Stimulated activated CD4-positive, alpha-beta T cell treated with anti-CD3 and anti-CD28 coated beads, Interleukin-4, amount 100 ng/mL, for 4 hours (primary cell): ENCODE data around the gene FBXO8.
"Not testable (repeated sequence)": the region's sequence is repeated elsewhere in the genome, so short reads cannot be mapped to it uniquely, and the experiment has no call there.

Experiments used
- DNase-seq, 2 experiments: peaks; one replicate each; pipeline ENCODE4 v3.0.0-alpha.2; 2020

The FBXO8 gene, protein sequence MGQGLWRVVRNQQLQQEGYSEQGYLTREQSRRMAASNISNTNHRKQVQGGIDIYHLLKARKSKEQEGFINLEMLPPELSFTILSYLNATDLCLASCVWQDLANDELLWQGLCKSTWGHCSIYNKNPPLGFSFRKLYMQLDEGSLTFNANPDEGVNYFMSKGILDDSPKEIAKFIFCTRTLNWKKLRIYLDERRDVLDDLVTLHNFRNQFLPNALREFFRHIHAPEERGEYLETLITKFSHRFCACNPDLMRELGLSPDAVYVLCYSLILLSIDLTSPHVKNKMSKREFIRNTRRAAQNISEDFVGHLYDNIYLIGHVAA

DNA sequence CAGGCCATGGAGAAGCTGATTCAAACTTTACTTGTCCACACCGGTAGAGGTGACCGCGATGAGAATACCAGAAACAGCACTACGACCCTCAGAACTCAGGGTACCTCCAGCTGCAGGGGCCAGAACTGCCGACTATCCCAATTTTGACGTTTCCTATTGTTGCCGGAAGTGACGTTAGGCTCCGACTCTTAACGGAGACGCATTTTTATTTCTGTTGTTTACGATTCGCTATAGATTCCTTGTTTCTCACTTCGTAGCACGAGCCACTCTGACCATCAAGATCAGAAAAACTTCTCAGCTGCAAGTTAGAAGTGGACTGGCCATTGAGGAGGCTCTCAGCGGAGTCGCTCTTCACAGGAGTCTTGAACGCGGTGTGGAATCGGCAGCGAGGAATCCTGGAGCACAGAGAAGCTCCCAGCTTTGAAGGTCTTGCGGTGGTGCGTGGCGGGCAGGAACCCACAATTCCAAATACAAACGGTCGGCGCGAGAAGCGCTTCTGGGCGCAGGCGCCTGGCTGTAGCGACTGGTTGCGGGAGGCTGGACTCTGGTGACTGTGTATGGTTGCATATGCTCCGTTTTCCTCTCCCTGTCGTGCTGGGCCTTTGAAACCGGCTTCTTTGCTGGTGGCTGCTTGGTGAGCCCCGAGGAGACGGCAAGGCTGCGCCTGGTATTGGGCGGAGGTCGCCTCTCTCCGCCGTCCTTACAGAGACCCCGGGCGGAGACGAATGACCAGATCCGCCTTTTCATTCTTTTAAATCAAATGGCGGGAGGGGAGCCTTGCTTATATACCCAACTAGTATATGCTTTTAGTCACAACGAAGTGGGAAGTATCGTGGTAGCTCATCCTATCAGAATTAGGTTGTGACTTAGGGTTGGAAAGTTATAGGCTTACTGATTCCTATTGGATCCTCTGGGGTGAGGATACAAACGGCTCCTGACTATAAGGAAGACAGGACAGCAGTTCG, at the start of gene FBXO8, which contains the start of gene CEP44:
FBXO8 (minus strand) TSS at position 161 of the 965 bp plus-strand sequence. CDS start 20,575 bp downstream, outside the sequence.
CEP44 (plus strand) TSS at position 405 of the 965 bp plus-strand sequence. CDS start 15,211 bp downstream, outside the sequence.
- peak; percentile 51 to 53 for DNase-seq

DNA sequence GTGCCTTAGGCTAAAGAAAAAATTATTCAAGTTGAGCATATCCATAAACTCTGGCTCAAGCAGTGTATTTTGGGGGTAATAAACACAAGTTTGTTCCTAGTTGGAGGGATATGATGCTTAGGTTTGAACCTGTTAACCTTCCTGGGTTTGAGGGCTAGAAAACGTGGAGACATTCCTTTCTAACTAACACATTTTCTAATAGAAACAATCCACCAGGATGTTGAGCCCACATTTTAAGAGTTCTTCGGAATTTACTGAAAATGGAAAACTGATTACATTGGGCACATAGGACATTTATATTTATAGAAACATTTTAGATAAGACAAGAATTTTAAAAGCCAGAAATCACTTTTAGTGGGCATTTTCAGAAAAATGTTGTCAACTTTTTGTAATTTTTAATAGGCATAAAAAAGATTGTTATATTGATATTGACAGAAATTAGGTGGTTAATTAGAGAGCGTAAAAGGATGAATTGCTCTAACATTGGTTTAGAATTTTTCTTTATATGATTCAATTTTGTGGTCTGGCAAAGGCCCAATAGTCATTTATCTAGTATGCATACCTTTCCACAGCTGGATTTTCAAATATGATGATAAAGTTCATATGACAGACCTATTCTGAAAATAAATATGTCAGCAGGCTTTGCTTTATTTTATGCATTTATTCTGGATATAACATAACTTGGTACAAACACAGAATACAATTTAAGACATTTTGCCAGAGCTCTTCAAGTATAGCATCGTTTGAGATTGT, 49.5 kb upstream of the FBXO8 start:
- no peak for DNase-seq

- DNase-seq, result no peak
Observed at GRCh38 chr4:174324725-174325124, 41.3 kb upstream of the FBXO8 start.

DNA sequence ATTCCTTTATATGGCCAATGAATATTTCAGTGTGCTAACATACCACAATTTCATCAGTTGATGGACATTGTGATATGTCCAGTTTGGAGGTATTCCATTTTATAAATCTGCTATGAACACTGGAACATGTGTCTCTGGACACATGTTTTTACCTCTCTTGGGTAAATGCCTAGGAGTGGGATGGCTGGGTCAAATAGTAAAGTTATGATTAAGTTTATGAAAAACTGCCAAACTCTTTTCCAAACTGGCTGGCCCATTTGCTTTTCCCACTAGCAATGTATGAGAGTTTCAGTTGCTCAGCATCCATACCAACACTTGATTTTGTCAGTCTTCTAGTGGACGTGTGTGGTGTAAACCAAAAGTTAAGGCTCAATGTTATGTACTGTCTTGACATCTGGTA, 40.8 kb upstream of the FBXO8 start:
- DNase-seq, result no peak

DNA sequence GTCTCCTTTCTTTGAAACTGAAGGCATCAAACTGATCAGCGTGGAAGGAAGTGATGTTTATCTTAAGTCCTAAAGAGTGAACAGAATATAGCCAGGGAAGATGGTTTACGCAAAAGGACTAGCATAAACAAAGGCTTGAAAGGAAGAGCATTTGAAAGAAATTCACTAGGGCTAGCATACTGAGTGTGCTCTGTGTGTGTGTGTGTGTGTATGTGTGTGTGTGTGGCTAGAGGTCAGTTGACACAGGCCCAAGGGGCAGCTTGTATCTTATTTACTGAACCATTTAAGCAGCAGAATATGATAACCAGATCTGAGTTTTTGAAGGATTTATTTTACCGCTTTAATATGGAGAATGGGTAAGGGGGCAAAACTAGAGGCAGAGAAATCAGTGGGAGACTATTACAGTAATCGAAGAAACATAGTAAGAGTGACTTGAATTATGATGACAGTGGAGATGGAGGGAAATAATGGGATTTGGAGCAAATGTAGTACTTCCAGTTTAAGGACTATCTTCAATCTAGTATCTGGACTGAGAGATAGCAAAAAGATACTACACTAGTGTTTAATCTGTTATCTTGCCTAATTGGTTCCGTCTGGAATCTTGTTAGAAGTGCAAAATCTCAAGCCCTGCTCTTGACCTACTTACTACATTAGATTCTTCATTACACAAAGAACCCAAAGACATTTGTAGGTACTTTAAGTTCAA, 37.2 kb upstream of the FBXO8 start:
- no peak for DNase-seq

DNA sequence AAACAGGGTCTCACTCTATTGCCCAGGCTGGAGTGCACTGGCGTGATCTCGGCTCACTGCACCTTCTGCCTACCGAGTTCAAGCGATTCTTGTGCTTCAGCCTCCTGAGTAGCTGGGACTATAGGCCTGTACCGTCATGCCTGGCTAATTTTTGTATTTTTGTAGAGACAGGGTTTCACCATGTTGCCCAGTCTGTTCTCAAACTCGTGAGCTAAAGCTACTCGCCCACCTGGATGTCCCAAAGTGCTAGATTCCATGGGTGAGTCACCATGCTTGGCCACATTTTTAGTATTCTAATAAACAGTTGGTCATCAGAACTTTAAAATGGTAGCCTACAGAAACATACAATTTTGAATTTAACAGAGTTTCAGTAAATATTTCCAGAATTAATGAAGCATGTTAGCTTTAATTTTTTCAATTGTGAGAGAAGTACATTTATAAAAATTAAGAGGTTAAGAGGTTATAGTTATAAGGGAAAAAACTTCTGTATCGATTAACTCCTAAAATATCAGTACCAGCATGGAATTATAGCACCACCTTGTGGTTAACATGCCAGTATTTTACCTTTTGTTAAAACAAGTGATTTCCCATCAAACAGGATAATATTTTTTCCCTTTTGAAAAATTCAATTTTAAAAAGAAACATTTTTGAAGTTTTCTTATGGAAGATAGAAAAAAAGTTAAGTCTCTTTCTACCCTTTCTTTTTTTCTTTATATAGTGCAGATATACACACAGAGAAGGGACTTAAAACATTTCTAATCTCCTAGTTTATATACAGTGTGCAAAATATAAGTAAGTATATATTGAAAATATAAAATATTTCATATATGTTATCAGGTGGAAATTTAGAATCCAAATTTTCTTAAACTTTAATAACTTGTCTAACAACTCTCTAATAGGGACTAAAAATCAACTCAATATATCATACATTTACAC, 35.6 kb upstream of the FBXO8 start:
- no peak for DNase-seq

DNA sequence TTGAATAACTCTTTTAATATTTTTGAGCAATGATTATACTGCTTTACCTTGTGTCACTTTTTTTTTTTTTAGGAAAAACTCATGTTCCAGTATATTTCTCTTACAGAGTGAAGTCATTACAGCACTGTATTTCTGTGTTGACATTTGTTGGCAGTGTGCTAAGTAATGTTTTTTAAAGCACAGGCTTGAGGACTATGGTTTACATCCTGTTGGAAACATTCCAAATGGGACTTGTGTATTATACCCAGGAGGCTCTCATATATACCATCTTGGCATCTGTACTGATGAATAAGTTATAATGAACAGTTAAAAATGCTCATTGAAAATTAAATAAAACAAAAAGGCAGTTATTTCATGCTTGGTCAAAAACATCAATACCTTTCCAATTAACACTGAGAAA, 34.1 kb upstream of the FBXO8 start:
- DNase-seq, result no peak

DNA sequence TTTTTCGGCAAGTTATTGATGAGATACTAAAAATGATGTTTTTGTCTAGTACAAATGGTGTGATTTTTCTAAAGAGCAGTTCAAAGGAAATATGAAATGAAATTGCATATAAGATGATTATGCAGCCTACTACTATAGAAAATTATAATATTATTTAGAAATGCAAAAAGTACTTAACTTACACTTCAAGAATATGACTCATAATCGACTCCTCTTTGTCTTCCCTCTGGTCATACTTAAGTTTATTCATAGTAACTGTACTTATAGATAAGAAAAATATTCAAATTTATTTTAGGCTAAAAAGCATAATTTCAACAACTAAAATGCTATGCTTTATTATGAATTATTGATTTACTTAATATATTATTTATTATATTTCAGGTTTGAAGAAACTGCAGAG, 33.5 kb upstream of the FBXO8 start:
- no peak for DNase-seq

GRCh38 chr4:174316546-174316945, 33.1 kb upstream of the FBXO8 start:
- DNase-seq, result no peak

GRCh38 chr4:174314770-174315169, 31.3 kb upstream of the FBXO8 start:
- no peak for DNase-seq

- no peak for DNase-seq
Observed at GRCh38 chr4:174314274-174314673, 30.8 kb upstream of the FBXO8 start.

- DNase-seq, result no peak
Observed at GRCh38 chr4:174312993-174313392, 29.5 kb upstream of the FBXO8 start.

- no peak for DNase-seq
Observed at GRCh38 chr4:174307694-174308093, 24.2 kb upstream of the FBXO8 start.

GRCh38 chr4:174305961-174306360, 22.5 kb upstream of the FBXO8 start:
- DNase-seq, result no peak

DNA sequence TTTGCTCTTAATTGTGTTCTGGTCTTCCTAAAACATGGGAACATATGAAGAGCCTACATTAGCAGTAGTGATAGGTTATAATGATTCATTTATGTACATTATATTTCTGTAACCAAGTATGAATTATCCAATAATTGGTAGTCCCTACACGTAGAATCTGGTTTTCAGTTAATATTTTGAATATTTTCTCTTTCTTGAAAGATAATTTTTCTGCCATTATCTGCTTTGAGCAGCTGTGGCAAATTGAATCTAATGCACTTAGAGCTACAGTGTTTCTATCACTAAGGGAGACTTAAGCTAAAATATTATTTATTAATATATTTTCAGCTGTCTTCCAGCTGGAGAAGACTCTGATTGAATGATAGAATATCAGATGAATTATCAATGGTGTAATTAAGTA, 21.2 kb upstream of the FBXO8 start:
- DNase-seq, result no peak

DNA sequence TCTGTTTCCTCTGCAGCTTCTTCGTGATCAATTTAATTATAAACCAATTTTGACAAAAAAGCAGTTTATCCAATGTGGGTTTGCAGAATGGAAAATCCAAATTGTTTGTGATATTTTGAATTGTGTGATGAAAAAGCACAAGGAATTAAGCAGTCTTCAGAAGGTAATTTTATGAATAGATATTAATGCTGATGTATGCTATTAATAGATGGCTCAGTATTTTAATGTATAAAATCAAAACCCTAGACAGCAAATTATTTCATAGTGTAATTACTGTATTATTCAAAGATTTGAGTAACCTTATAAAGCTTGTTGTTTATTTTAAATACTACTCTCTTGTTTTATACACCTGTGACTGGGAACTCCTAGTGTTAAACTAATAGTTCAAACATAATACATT, 20.2 kb upstream of the FBXO8 start:
- DNase-seq, result no peak

- DNase-seq, result not testable (repeated sequence)
Observed at GRCh38 chr4:174295142-174295541, 11.7 kb upstream of the FBXO8 start.

GRCh38 chr4:174294641-174295040, 11.2 kb upstream of the FBXO8 start:
- not testable (repeated sequence) for DNase-seq

- no peak for DNase-seq
Observed at GRCh38 chr4:174292473-174292872, 9.0 kb upstream of the FBXO8 start.

- DNase-seq, result no peak
Observed at GRCh38 chr4:174286870-174287269, 3.4 kb upstream of the FBXO8 start.

- DNase-seq, result no peak
Observed at GRCh38 chr4:174284487-174284886, 1.0 kb upstream of the FBXO8 start.
